WI38 (cell line): Measurements from ENCODE around the gene PARD3B.

Experiments
- H3K4me3 ChIP-seq: 2 replicates; pipeline ENCODE4 v1.5.1; 2011; ENCODE audit warnings: low read depth, mild to moderate bottlenecking, control low read depth, low read length
- CTCF ChIP-seq: IDR thresholded peaks from 2 replicates; pipeline ENCODE4 v1.5.1; 2012; ENCODE audit warnings: low read depth, mild to moderate bottlenecking, control low read depth, low read length

Gene PARD3B

GRCh38 chr2:204727368-204727767, 182.1 kb downstream of the PARD3B start:
- no peak for TF ChIP-seq CTCF
- no peak overlapping the region for H3K4me3 ChIP-seq

GRCh38 chr2:204730603-204731002, 185.3 kb downstream of the PARD3B start:
- TF ChIP-seq CTCF = no peak
- H3K4me3 ChIP-seq = no peak overlapping the region

DNA sequence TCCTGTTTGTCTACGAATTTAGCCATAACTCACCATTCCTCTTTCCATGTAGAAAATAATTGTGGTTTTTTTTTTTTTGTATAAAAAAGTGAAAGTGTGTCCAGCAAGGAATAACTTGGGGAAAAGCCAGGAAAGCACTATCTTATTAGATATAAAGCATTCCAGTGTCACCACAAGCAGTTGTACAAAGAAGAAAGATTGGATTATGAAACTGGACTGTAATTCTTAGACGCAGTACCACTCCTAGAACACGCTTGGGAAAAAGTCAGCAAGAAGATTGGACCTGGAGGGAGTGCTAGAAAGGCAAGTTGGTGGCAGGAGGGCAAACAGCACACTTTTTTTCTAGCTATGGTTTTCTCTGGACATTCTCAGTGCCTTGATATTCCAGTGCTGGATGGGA, 186.7 kb downstream of the PARD3B start:
- no peak for TF ChIP-seq CTCF
- H3K4me3 ChIP-seq = no peak overlapping the region

GRCh38 chr2:204737296-204737695, 192.0 kb downstream of the PARD3B start:
- TF ChIP-seq CTCF = no peak
- no peak overlapping the region for H3K4me3 ChIP-seq

DNA sequence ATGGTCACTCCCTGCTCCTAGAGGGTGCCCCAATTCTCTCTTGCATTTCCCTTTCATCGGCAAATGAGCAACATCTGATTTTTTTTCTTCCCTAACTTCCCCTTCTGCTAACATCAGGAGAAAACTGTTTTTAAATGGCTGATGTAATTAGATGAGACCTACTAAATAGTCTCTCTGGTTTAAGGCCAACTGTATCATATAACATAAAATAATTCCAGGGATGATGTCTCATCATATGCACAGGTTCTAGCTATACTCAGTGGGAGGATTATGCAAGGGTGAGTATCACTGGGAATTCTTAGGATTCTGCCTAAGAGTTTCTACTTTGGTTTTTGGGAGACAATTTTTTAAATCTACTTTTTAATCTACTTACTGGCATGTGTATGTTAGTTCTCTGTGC, 193.4 kb downstream of the PARD3B start:
- H3K4me3 ChIP-seq = no peak overlapping the region
- TF ChIP-seq CTCF = no peak

- no peak overlapping the region for H3K4me3 ChIP-seq
- no peak for TF ChIP-seq CTCF
These were observed 198.2 kb downstream of the PARD3B start for GRCh38 chr2:204743393-204743960.

DNA sequence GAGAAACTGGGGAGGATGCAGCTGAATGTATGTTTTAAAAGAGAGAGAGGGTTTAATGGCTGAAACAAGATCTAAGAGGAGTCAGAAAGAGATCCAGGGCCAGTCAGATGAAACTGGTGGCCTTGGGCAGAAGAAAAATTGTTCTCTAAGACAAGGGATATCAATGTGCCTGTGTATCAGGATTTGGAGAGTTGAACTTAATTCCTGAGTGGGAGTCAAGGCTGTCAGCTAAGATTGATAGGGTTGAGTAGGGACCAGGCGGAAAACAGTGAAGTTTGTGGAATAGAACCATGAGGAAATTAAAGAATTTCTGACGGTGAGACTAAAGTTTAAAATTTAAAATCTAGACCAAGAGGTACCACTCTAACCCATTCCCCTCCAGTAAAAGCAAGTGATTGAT, 199.2 kb downstream of the PARD3B start:
- no peak for TF ChIP-seq CTCF
- H3K4me3 ChIP-seq = no peak overlapping the region
